Stimulated activated CD4-positive, alpha-beta T cell treated with anti-CD3 and anti-CD28 coated beads, Interleukin-1b, Interleukin-23, amount 100 ng/mL, for 4 hours (primary cell): Measurements from ENCODE around the gene SREBF2.
"Not testable (repeated sequence)": the region's sequence is repeated elsewhere in the genome, so short reads cannot be mapped to it uniquely, and the experiment has no call there.

Experiments
- DNase-seq, 2 donors: peaks; one replicate each; pipeline ENCODE4 v3.0.0-alpha.2; 2020; ENCODE audit warnings: low read depth in 2 of 2

Gene SREBF2

DNA sequence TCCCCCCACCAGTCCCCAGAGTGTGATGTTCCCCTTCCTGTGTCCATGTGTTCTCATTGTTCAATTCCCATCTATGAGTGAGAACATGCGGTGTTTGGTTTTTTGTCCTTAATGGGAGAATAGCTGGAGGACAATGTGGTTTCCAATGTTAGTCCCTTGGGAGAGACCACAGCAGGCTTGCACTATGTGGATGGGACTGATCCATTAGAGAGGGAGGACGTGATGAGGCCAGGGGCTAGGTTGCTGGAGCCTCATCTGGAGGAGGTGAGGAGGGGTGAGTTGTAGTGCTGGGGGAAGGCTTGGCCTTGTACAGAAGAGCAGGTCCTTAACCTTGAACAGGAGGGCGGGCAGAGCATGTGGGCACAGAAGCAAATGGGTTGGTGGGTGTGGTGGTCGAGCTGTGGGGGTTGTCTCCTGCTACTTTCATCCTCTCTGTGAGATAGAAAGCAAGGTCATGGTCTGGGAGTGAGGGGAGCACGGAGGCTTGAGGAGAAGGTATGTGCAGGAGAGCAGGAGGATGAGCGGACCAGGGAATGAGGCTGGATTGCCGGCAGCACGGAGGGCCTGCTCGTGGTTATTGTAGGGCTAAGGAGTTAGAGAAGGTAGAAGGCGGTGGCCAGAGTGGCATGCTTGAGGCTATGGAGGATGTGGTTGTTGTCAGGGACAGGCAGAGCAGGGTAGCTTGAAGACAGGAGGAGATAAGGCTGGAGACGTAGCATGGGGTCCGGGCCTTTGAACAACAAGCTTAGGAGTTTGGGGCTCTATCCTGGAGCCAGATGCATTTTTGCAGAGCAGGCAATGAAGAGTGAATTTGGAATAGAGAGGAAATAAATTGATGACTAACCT, 11.2 kb upstream of the SREBF2 start:
- no peak for DNase-seq

DNA sequence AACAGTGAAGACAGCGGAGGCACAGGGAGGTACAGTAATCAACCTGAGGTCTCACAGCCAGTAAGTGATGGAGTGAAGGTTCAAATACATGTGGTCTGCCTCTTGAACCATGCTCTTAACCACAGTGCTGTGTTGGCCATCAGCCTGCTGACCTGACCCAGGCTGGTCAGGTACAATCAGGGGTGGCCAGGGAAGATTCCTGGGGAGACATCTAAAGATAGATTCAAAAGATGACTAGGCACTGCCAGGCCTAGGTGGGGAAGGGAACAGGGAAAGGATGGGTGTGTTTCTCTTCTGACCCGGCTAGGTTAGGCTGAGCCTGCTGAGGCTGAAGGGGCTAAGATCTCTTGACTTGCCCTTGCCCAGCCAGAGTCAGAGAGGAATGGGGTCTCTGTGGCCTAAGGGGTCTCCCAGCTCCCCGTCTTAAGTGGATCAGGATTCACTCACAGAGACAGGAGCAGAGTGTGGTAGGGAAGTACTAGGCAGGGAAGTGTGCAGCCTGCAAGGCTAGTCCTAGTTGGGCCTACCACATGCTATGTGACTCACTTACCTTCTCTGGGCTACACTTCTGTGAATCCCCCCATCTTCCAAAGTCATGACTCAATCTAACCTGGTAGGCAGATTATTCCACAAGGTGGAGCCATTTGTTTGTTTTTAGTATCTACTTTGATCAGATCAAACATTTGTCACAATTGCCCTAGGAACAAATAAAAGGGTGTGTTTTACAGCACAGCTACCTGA, 10.4 kb upstream of the SREBF2 start:
- DNase-seq, result peak in 1 of 2 donors; percentile 46

DNA sequence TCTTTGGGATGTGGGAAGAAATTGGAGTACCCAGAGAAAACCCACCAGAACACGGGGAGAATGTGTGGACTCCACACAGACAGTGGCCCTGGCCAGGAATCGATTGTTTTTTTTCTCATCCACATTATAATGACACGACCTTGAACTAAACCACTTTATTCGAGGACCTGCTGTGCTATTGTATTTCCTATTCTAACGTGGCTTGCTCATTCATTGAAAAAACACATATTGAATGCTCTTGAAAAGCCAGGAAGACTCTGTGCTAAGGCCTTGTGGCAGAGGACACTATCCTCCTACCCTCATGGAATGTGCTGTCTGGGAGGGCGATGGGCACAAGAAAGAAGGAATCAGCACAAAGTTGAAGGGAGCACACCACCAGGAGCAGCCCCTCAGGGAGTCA, 9.1 kb upstream of the SREBF2 start:
- no peak for DNase-seq

DNA sequence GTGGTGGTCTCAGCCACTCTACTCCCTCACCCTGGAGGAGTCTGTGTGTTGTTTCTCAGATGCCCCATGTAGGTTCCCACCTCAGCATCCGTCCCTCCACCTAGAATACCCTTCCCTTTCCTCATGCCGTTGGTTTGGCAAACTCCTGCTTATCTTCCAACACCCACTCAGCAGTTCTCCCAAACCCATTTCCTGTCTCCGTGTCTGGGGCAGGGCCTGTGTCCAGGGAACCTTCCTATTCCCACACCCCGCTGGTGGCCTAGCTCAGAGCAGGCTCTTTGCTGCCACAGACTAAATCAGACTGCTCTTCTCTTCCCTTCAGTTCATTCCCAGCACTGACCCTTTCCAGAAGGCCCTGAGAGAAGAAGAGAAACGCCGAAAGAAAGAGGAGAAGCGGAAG, 7.5 kb upstream of the SREBF2 start:
- no peak for DNase-seq

DNA sequence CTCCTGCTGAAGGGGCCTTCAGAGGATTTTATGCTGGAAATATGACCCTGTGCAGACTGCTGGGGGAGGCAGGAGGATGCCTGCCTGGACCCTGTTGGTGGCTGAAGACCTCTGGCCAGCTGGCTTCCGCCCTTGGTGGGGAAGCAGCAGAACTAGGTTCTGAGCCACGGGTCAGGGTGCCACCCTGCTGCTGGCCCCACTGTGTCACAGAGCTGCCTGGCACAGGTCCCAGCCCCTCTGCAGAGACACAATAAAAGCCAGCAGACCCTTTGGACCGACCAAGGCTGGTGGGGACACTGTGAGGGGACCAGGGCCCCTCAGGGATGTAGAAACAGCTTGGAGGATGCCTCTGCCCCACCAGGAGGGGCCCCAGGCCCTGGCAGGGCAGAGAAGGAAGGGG, 6.9 kb upstream of the SREBF2 start:
- no peak for DNase-seq

DNA sequence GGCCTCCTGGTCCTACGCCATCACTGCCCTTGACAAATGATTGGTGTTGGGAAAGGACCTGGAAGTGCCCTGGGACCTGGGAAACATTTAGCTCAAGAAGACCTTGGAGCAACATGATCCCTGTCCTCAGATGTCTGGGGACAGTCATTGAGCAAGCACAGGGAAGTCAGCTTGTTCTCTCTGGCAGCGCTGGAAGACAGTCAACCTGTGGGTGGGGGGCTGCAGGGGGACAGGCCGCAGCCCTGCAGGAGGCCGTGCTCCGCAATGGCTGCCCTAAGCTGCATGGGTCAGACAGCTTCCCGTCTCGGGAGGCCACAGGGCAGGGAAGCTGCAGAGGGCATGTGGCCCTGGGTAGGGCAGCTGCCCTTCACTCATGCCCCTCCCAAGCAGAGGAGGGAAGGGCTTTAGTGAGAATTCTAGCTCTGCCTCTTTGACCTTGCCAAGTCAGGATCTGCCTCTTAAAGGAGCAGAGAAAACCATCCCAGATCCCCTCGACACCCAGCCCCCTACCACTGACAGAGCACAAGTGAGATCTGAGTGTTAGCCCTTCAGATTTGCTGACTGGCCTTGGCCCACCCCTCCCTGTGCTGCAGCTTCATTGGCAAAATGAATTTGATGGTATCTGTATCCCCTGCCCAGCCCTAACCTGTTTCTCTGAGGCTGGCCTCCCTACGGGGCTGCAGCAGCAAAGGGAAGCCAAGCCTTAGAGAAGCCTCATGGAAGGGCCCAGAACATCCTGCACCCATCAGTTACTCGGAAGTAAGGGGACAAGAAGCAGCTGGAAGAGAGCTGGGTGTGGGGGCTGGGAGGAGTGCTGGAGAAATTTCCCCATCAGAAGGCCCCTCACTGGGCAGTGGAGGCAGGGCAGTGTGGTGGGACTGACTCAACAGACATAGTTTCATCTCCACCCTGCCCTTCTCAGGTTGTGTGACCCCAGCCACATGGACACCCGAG, 6.2 kb upstream of the SREBF2 start:
- no peak for DNase-seq

DNA sequence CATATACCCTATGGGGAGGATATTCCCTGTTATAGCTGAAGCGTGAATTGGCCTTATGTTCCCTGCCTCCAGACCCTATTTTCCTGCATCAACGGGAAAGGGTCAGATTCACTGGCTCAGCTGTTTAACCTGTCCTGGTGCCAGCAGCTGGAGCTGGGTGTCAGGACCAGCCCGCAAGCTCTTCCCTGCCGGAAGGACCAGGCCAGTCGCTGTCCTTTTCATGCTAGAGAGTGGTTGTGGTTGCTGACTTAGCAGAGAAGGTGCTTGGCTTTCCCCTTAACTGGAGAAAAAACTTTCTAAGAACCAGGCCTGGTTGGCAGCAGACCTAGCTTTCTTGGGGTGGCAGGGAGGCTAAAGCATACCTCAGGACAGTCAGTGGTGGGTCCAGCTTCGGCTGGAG, 5.2 kb upstream of the SREBF2 start:
- DNase-seq, result no peak

DNA sequence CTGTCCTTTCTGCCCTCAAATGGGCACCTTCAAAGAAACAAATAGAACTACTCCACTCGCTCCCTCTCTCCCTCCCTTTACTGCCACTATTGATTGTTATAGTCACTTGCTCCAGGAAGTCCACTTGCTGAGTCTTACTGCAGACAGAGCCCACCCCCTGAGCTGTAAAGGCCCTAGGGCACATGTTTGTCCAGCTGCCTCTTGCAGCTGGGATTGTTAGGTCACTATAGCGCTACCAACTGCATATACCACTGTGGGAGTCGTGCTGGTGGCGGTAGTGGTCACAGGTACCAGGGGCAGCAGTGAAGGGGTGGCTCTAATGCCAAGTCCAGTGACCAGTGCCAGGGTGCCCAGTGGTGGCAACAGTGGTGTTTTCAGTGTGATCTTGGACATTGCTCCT, 4.4 kb upstream of the SREBF2 start:
- DNase-seq, result no peak

DNA sequence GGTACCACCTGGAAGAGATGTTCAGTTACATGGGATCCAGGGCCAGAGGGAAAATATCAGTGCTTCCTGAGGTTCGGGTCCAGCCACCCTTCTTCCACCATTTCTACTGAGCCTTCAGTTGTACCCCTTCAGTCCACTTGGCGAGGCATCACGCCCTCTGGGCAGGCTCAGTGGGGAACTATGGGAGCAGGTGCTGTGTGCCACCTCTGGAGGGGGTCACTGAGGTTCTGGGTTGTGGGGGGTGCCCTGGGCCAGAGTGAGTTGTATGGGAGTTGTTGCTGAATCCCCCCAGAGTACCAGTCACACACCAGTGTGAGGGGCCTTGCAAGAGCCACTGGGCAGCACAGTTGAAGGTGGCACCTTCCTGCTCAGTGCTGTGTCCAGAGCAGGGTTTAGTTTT, 2.7 kb upstream of the SREBF2 start:
- no peak for DNase-seq

DNA sequence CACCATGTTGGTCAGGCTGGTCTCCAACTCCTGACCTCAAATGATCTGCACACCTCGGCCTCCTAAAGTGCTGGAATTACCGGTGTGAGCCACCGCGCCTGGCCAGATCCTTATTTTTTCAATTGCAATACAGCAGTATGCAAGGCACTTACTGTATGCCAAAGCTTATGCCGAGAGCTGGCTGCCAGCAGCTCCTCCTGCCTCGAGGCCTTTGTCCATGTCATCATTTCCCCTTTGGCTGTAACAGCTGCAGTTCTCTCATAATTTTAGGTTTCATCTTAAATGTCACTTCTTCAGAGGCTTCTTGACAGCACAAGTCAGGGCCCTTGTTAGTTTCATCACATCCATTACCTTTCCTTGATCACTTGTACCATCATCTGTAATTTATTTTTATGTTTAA, 1.5 kb upstream of the SREBF2 start:
- no peak for DNase-seq

DNA sequence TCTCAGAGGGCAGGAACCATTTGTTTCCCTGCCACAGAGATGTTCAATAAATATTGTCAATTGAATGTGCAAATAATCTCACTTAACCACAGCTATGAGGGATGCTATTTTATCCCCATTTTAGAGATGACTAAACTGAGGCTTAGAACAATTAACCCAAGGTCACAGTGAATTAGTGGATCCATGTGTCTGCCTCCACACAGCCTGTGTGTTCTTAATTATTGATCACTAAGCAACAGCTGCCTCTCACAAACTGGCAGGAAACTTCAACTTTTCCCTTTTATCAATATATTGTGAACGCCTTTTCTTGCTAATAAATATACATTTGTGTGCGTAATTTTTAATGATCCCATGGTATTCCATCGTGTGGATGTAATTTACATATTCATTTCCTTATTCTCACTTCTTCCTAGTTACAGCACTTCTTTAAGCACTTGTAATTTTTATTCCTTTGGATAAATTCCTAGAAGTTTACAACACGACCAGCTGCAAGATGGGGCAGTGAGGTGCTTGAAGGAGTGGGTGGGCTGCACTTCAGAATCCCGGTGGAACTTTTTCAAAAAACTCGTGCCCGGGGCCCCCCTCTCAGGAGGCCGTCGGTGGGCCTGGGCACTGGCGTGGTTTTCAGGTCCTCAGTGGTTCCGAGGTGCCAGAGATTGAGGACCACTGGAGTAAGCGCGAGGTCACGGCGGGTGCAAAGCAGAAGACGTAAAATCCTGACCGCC, 915 bp upstream of the SREBF2 start:
- no peak for DNase-seq

DNA sequence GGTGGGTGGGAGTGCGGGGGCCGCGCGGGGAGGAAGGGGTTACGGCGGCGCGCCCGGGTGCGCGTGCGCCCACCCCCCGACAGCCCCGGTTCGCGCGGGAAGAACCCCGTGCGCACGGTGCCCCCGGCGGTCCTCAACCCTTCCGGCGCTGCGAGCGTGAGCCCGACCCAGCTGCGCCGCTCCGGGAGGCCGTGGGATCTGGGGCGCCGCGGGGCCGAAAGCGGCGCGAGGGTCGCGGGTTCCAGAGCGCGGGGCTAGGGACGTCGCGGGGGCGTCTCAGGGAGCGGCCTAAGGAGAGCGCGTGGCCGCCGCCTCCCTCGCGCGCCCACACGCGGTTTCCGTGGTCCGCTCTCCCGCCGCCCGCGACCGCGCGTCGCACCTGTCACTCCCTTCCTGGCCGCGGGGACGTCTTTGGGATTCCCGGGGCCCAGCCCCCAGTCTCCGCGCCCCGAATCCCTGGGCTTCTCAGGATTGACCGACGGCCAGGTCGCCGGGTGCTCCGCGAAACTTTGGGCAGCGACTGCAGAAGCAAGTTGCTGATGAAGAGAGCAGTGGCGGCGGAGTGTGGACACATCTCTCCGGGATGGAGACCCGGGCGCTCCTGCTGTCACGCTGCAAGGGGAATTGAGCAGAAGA, 582 bp downstream of the SREBF2 start:
- DNase-seq, result peak in 1 of 2 donors; percentile 36

DNA sequence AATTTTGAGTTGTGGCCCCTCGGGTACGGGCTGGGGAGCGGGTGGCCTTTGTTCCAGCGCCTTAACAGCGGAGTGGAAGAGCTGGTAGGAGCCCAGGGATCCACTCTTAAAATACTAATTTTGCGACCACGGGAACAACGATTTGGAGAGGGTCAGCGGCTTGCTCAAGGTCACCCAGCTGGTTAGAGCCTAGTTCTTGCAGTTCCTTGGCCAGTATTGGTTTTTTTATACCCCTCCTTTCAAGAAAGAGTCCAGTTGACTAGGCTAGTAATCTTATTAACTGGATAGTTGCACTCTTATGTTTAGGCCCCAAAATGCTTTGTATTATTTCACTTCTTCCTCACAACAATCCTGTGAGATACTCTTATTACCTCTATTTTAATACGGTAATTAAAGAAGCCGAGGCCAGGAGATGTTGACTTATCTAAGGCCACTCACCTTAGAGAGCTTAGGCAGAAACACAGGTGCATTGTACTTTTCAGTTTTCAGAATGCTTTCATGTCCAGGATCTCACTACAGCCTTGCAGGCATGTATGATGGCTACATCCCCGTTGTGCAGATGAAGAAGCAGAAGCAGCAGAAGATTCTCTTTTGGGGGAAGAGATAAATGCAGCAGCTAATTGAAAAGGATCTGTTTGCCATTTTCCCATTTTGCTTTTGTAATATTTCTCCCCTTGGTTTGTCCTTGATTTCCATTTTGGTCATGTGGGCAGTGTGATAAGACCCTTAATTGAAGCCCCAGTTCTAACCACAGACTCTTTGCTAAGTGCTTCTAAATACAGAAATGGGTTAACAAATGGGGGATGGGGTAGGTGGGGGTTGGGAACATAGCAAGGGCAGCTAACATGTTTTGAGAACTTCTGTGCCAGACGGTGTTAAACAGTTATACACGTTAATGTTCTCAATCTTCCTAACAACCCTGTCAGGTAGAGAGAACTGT, 1.4 kb downstream of the SREBF2 start:
- no peak for DNase-seq

DNA sequence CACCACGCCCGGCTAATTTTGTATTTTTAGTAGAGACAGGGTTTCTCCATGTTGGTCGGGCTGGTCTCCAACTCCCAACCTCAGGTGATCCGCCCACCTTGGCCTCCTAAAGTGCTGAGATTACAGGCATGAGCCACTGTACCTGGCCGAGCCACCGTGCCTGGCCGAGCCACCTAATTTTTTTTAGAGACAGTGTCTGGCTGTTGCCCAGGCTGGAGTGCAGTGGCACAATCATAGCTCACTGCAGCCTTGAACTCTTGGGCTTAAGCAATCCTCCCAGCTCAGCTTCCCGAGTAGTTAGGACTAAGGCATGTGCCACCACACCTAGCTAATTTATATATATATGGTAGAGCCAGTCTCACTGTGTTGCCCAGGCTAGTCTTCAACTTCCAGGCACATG, 2.6 kb downstream of the SREBF2 start:
- DNase-seq, result not testable (repeated sequence)

DNA sequence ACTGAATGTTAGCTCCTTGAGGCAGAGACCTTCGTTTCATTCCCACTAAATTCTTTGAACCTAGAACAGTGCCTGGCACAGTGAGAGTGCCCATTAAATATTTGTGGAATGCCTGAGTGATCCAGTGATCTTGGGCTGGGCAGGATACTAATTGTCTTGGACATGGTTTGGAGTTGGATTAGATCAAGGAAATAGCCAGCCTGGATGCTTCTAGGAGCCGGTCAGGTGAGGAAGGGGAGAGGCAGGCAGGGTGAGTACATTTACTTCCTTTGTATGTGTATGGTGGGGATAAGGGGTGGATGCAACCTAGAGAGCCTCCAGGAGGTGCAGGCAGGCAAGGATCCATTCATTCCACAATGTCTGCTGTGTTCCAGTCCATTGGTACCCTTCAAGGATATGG, 3.6 kb downstream of the SREBF2 start:
- no peak for DNase-seq

DNA sequence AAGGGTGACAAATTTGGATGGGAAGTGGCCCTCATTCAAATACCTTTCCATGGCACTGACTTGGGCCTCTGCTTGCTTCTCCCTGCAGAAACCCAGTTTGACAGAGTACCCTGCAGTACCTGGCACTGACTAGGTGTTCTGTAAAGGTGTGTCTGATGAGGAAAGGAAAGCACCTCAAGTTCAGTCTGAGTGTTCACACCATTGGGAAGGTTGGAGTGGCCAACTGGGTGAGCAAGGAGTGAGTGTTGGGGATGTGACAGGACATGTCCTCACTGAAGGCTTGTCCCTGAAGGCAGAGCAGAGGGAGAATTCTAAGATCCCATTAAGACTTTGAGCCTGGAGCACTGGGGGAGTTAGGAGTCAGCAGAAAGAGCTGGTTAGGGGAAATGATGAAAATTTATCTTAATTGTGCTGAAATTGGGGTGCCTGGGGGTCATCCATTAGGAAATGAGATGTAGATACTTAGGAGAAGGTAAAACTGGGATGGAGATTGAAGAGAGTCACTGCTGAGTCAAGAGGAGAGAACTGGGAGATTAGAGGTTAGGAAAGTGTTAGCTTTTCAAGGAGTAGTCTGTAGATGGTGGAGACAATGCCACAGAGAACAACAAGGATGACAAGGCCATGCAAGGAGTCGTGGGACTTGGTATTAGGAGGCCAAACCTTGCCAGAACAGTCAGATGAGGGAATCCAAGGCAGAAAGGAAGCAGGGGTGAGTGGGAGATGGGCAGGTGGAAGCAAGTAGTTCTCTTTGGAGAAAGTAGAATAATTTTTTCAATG, 6.1 kb downstream of the SREBF2 start:
- DNase-seq, result no peak

DNA sequence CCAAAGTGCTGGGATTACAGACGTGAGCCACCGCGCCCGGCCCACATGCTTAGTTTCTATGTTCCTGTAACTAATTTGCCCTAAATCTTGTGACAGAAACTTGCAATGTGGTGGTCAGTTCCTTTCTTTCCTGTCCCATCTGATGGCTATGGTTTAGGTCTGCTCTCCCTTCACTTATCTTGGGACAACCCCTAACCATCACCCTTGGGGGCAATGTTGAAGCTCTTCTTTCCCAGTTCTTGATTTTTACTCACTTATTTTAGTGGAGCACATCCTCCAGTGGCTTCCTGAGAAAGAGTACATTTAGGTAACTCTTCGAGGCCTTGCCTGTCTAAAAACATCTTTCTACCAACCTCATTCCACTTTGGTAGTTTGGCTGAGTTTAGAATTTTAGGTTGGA, 7.3 kb downstream of the SREBF2 start:
- no peak for DNase-seq

DNA sequence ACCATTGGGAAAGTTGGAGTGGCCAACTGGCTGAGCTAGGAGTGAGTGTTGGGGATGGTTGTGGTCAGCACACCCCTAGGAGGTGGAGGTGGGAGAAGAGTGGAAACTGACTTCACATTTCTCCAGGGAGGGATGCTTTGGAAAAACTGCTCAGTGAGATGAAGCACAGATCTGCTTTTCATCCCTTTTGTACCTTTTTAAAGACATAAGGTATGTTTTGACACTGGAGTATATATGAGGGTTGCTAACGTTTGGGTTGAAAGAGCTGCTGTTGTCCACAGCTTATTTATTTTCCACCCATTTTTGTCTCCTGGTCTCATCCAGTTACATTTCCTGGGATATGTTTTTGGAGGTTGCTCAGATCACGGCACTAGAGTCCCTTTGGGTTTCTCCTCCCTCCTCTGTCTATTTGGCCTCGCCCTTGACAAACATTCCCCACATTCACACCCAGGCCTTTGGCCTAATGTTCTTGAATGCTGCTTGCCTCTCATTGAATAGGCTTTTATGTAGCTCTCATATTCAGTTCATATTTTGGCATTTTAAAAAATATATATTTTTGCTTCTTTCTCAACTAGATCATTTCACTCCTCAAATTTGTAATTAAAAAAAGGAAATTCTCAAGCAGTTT, 8.3 kb downstream of the SREBF2 start:
- DNase-seq, result no peak
